GM19455 (cell line): ENCODE measurements around the gene RGL2.
"Not testable (repeated sequence)": the region's sequence is repeated elsewhere in the genome, so short reads cannot be mapped to it uniquely, and the experiment has no call there.

Source experiments
- ATAC-seq: cut with Tn5 transposase; IDR thresholded peaks from one replicate; pipeline ENCODE4 v1.9.1; 2021; ENCODE audit not compliant: unreplicated experiment

RGL2 gene

GRCh38 chr6:33294086-33294823, 4.5 kb downstream of the RGL2 start:
- no peak for ATAC-seq

DNA sequence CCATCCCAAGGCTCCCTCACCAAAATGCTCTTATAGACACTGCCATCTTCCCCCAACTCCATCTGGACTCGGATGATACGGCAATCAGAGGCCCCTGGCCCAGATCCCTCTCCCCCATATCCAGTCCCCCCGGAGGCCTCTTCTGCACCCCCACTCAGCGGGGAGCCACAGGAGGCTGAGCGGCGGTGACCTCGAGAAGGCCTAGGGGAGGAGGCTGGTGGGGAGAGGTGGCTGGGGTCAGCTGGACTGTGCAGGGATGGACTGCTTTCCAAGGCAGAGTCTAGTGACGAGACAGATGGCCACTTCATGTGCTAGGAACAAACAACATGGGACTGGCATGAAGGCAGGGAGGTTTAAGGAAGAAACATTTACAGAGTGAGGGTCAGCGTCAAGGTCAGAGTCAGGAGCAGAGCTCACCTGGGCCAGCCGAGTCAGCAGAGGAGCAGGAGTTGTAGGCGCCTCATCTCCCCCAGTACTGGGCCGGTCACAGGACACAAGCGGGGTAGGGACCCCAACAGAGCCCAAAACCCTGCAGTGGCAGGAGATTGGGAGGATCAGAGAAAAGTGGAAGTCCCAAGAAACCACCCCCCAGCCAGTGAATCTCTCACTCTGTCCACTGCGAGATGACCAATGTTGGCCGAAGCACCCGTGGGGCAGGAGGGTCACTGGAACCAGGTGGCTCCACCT, 5.6 kb downstream of the RGL2 start:
- ATAC-seq: no peak

GRCh38 chr6:33290459-33290858, 8.3 kb downstream of the RGL2 start:
- ATAC-seq: no peak

DNA sequence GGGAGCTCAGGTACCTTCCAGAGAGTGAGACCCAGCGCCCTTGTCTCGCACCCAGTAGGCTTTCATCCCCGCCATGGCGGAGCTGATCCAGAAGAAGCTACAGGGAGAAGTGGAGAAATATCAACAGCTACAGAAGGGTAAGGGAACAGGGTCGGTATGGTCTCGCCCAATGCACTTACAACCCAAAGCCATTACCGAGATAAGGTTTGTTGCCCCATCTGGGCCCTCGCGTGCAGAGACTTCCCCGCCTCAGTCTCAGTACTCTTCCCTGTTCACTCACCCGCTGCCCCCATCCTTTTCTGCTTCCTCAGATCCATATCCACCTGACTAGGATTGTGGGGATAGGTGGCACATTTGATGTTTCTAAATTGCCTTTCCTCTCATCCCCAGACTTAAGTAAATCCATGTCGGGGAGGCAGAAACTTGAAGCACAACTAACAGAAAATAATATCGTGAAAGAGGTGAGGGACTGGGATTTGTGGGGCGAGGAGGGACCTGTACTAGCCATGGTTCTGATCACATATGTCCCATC, 8.9 kb downstream of the RGL2 start:
- no peak for ATAC-seq

DNA sequence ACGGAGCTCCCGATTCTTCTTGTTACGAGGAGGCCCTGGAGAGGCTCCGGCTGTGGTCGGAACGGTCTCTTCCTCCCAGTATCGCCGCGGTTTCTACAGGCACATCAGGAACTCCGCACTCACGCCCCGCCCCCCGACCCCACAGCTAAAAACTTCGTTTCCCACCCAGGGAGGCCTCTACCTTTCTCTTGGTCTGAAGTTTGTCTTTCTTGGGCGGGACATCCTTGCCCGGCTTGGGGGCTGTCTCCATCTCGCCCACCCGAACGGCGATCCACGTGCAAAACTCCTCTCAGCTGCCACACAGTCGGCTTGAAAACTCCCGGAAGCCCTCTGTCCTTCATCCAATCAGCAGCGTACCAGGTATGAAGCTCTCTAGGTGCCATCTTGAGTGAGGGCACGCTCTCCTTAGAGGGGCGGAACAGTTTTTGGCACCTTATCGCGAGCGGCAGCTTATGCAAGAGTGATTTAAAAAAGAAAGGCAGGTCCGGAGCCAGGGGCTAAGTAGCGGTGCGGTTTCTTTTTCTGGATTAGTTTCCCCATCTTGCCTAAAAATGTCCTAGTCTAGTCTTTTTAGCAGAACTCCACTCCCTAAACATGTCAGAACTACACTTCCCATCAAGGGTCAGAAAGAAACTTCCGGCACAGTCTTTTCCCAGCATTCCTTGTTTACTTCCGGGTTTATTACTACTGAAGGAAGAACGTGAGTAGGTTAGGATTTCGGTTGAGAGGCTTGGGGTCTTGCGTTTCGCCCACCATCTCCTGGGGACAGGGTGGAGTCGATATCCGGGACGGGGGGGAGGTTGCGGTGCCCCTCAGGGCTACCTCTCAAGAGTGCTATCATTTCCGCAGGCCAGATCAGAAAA, 9.6 kb downstream of the RGL2 start, which contains the start of the genes PFDN6 and WDR46:
Gene PFDN6 (plus strand): TSS at position 681 of the 863 bp plus-strand sequence. CDS start 256 bp downstream, outside the sequence.
Gene WDR46 (minus strand): TSS at position 319 of the 863 bp plus-strand sequence. CDS start 69 bp downstream, at position 250.
- ATAC-seq: peak; percentile 79

- no peak for ATAC-seq
Measured at GRCh38 chr6:33288141-33288920, 10.4 kb downstream of the RGL2 start.

DNA sequence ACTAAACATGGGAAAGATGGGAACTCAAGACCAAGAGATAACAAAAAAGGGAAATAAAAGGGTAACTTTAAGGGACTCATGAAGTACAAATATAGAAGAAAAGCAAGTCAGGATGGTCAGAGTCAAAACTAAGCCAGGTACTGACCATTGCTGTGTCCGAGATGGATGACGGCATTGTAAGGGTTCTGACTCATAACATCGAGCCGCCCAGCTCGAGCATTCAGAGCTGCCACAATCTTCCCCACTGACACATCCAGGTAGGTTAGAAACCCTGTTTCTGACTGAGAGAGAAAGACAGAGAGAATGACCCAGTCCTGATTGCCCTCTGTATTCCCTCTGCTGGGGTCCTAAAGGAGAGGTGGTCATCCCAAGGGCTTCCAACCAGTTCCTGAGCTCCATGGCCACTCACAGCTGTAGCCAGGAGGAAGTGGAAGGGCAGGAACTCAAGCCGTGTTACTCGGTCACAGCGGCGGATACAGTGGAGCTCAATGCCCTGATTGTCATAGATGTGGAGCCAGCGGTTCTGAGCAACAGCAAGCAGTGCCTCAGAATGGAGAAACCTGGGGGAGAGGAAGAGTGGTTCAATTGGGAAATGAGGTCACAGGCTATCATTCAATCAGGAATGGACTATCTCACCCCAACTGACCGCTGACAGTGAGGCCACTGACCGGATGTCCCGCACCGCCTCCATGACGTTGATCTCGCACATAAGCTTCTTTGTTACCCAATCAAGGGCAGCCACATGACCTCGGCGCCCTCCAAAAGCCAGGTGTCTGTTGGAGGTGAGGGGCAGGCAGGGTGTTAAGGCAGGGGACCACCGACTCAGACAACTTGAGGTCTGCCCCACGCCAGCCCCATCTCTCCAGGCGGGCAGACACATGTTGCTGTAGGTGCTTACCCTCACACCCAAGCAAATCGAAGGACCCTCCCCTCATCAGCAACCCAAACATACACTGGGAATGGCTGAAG, 11.5 kb downstream of the RGL2 start:
- ATAC-seq: no peak

- ATAC-seq: not testable (repeated sequence)
Measured at GRCh38 chr6:33285214-33285613, 13.5 kb downstream of the RGL2 start.

DNA sequence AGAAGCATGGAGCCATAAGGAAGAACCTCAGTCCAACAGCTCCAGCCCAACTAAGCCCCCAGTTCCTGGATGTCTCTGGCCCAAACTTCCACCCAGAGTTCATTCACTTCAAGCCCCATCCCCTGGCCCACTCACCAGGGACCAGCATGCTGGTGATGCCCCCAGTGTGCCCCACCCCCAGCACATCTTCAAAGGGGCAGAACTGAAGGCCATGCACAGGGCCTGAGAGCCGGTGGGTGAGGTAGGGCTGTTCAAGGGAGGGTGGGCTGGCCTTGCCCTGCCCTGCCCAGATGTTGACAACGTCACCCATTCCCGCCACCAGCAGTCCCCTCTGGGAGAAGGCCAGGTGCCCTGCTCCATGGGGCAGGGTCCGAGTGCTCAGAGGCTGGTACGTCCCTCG, 18.2 kb downstream of the RGL2 start:
- no peak for ATAC-seq

DNA sequence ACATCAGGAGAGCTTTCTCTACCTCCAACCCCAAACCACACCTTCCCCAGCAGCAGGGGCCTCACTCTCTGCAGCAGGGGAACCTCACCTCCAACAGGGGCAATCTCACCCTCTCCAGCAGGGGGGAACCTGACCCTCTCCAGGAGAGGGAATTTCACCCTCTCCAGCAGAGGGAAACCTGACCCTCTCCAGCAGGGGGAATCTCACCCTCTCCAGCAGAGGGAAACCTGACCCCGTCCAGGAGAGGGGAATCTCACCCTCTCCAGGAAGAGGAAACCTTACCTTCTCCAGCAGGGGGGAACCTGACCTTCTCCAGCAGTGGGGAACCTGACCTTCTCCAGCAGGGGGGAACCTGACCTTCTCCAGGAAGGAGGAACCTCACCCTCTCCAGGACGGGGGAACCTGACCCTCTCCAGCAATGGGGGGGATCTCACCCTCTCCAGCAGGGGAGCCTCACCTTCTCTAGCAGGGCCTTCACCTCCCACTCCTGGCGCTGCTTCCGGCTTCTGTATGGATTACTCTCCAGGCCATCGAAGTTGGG, 18.7 kb downstream of the RGL2 start:
- ATAC-seq: no peak

GRCh38 chr6:33279257-33279695, 19.5 kb downstream of the RGL2 start:
- ATAC-seq: no peak

GRCh38 chr6:33278810-33279209, 19.9 kb downstream of the RGL2 start:
- no peak for ATAC-seq

DNA sequence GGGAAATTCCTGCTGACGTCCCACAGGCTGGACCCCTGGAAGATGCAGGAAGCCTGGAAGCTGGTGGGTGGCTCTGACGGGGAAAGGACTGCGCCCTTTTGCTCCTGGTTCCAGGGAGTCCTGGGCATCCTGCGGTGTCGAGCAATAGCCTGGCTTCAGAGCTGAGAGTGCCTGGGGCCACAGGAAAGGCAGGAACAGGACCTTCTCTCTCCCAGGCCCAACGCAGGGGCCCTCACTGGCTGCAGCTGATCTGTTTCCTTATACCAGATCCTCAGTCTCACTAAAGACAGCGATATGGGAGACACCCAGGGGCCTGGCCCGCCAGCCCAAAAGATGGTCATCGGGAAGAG, 20.4 kb downstream of the RGL2 start:
- ATAC-seq: no peak

- no peak for ATAC-seq
Measured at GRCh38 chr6:33277663-33278391, 20.9 kb downstream of the RGL2 start.

- peak; percentile 61 for ATAC-seq
Measured at GRCh38 chr6:33276864-33277662, 21.7 kb downstream of the RGL2 start, which contains the start of gene B3GALT4. TSS of gene B3GALT4 (plus strand) at chr6:33277123. CDS start at chr6:33277420, 297 bp downstream.

DNA sequence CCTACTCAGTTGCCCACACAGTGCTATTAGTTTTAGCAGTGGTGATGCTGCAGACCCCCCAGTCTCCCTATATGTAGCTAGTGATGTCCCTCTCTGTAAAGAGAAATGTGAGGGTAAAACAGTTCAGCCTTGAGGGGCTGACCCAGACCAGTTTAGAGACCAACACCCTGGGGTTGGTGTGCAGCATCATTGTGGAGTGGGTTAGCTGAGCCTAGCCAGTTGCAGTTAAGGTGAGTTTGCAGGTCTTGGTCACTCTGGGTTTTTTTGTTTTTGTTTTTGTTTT, 22.2 kb downstream of the RGL2 start:
- ATAC-seq: no peak

- not testable (repeated sequence) for ATAC-seq
Measured at GRCh38 chr6:33275795-33276580, 22.8 kb downstream of the RGL2 start.
